Uterus (tissue), 4 donors: ENCODE measurements around the gene CDX1. TPM values are rescaled to one million over a fixed set of nuclear protein-coding genes. Genes with fewer than 3 reads are reported as not detected.

Experiments used
- DNase-seq, 2 donors: peaks; one replicate each; pipeline ENCODE4 v3.0.0-alpha.2; 2019 to 2020
- H3K27ac ChIP-seq, 2 donors: fragments of 200-600 bp; sonication (generic); 1 replicate in 1 of 2; 2 replicates in 1 of 2; pipeline ENCODE4 v1.5.1; 2016 to 2018
- H3K27me3 ChIP-seq, 2 donors: fragments of 200-600 bp; sonication (generic); one replicate each; pipeline ENCODE4 v1.5.1; 2018 to 2019; ENCODE audit warnings: control low read depth in 1 of 2
- H3K36me3 ChIP-seq, 2 donors: fragments of 200-600 bp; sonication (generic); one replicate each; pipeline ENCODE4 v1.5.1; 2019; ENCODE audit warnings: control low read depth in 1 of 2
- H3K4me1 ChIP-seq, 2 donors: fragments of 200-600 bp; sonication (generic); one replicate each; pipeline ENCODE4 v1.5.1; 2018 to 2019; ENCODE audit warnings: control low read depth in 1 of 2
- H3K4me3 ChIP-seq, 2 donors: fragments of 200-600 bp; sonication (generic); 1 replicate in 1 of 2; 2 replicates in 1 of 2; pipeline ENCODE4 v1.5.1; 2018 to 2019; ENCODE audit warnings: mild to moderate bottlenecking in 1 of 2
- H3K9me3 ChIP-seq, 2 donors: fragments of 200-600 bp; sonication (generic); one replicate each; pipeline ENCODE4 v1.5.1; 2019; ENCODE audit warnings: control low read depth in 1 of 2
- CTCF ChIP-seq, 4 experiments: fragments of 200-600 bp in 2 of 4; fragments of 450-650 bp in 2 of 4; sonication (generic) in 2 of 4; IDR thresholded peaks; one replicate each; pipeline ENCODE4 v1.5.1; 2016 to 2019; ENCODE audit warnings: antibody characterized with exemption in 4 of 4, mild to moderate bottlenecking in 2 of 4, moderate library complexity in 1 of 4
- POLR2A ChIP-seq, 2 donors: fragments of 450-650 bp; IDR thresholded peaks; one replicate each; pipeline ENCODE4 v1.6.1; 2016; ENCODE audit warnings: antibody characterized with exemption in 2 of 2, mild to moderate bottlenecking in 1 of 2, moderate library complexity in 1 of 2
- intact Hi-C: fragments of 100-400 bp; cut with DNase I; formaldehyde crosslinking; loops from one replicate; pipeline ENCODE4 v1.15.1; 2023; ENCODE audit warnings: low total_unique reads
- total RNA-seq, 4 donors: library from RNA; depleted of rRNA in 3 of 4; stranded (reverse); fragments of >200 nt in 3 of 4; gene quantifications; one replicate each; pipeline versions ENCODE4 v1.1.0 to v1.2.4, GENCODE V29; 2014 to 2023
- donor health status: DM: yes; HTN: yes; CAD: no.

The CDX1 gene
- total RNA-seq, 4 donors from 2014 or later: 0.29 to 0.77 (median 0.38) TPM

- no peaks in the 10 kb centered on the region for H3K9me3 ChIP-seq
- H3K36me3 ChIP-seq: no peaks in the 10 kb centered on the region
- peak overlapping the region; percentile 13 to 68 for H3K27ac ChIP-seq
- no peak overlapping the region for H3K4me3 ChIP-seq
- TF ChIP-seq POLR2A (IDR thresholded peaks at IDR 0.05) (no peak), CTCF (IDR thresholded peaks at IDR 0.05) (no peak)
- peaks cover 0 to 9% of the 10 kb centered on the region in 2 donors for H3K4me1 ChIP-seq
- no peak for DNase-seq
- no peaks in the 10 kb centered on the region for H3K27me3 ChIP-seq
- intact Hi-C loops: no loop called here
Measured at GRCh38 chr5:150181766-150182545, 15.4 kb downstream of the CDX1 start.

GRCh38 chr5:150182774-150183173 lies 16.2 kb downstream of the CDX1 start:
- DNase-seq: no peak
- Histone ChIP-seq H3K36me3 (no peaks in the 10 kb centered on the region), H3K9me3 (no peaks in the 10 kb centered on the region), H3K4me1 (peaks cover 0 to 9% of the 10 kb centered on the region in 2 donors), H3K27me3 (no peaks in the 10 kb centered on the region), H3K27ac (no peak overlapping the region), H3K4me3 (no peak overlapping the region)
- intact Hi-C loops: no loop called here
- TF ChIP-seq POLR2A (IDR thresholded peaks at IDR 0.05) (no peak), CTCF (IDR thresholded peaks at IDR 0.05) (no peak)

GRCh38 chr5:150183436-150183835 lies 16.9 kb downstream of the CDX1 start:
- no peak for TF ChIP-seq CTCF (IDR thresholded peaks at IDR 0.05)
- no peak for TF ChIP-seq POLR2A (IDR thresholded peaks at IDR 0.05)

GRCh38 chr5:150184006-150184405 lies 17.4 kb downstream of the CDX1 start:
- no peaks in the 10 kb centered on the region for H3K27me3 ChIP-seq
- H3K27ac ChIP-seq: no peak overlapping the region
- DNase-seq: no peak
- TF ChIP-seq POLR2A (IDR thresholded peaks at IDR 0.05) (no peak), CTCF (IDR thresholded peaks at IDR 0.05) (no peak)
- H3K9me3 ChIP-seq: no peaks in the 10 kb centered on the region
- H3K4me3 ChIP-seq: no peak overlapping the region
- peaks cover 0 to 9% of the 10 kb centered on the region in 2 donors for H3K4me1 ChIP-seq
- intact Hi-C loops: no loop called here
- H3K36me3 ChIP-seq: no peaks in the 10 kb centered on the region

More at GRCh38 chr5:150183436-150183835, 16.9 kb downstream of the CDX1 start:
- Histone ChIP-seq H3K4me3 (no peak overlapping the region), H3K9me3 (no peaks in the 10 kb centered on the region), H3K27me3 (no peaks in the 10 kb centered on the region), H3K27ac (no peak overlapping the region), H3K36me3 (no peaks in the 10 kb centered on the region), H3K4me1 (peaks cover 0 to 9% of the 10 kb centered on the region in 2 donors)
- no peak for DNase-seq
- intact Hi-C loops: no loop called here
